IPS-NIHi11 (cell line): ENCODE data around the gene ATPAF1.

Source experiments
- DNase-seq: peaks from one replicate; pipeline ENCODE4 v3.0.0; 2012; ENCODE audit warnings: mixed read lengths, low spot score

ATPAF1 gene

GRCh38 chr1:46587069-46587468 is 81.1 kb downstream of the ATPAF1 start:
- no peak for DNase-seq

- DNase-seq, result no peak
These were observed 82.7 kb downstream of the ATPAF1 start for GRCh38 chr1:46585312-46585938.

- DNase-seq, result no peak
These were observed 84.7 kb downstream of the ATPAF1 start for GRCh38 chr1:46583494-46583893.

GRCh38 chr1:46582972-46583371 is 85.2 kb downstream of the ATPAF1 start:
- DNase-seq, result no peak
